Gastroesophageal sphincter (tissue), 3 donors: ENCODE results near the gene PPP1R11.

Experiments
- EP300 ChIP-seq: sonication (generic); formaldehyde crosslinking; IDR thresholded peaks from one replicate; pipeline ENCODE4 v1.6.1; 2017; ENCODE audit warnings: antibody characterized with exemption, mild to moderate bottlenecking
- POLR2A ChIP-seq, 2 donors: fragments of 450-650 bp; IDR thresholded peaks; one replicate each; pipeline ENCODE4 v1.6.1; 2017; ENCODE audit warnings: antibody characterized with exemption in 2 of 2, mild to moderate bottlenecking in 2 of 2, moderate library complexity in 1 of 2
- TF ChIP-seq, protein P1 (sequence below), 4 experiments: fragments of 200-600 bp in 2 of 4; fragments of 450-650 bp in 2 of 4; sonication (generic) in 1 of 4; IDR thresholded peaks; one replicate each; pipeline ENCODE4 v1.5.1; 2017 to 2019; ENCODE audit warnings: antibody characterized with exemption in 4 of 4, mild to moderate bottlenecking in 2 of 4, moderate library complexity in 2 of 4

DNA sequence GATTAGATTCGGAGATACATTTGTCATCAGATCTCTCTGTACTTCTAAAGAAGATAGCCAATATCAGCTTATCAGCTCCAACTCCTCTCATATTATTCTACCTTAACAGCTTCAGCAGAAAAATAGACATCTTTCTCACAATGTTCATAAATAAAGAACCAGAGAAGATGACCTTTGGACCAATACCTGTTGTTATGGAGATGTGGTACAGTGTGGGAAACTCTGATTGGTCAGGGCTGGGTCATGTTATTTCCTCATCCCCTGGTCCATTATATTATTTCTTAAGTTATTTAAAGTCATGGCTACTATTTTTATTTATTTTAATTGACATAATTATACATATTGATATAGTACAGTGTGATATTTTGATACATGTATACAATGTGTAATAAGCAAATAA, 41.8 kb upstream of the PPP1R11 start:
- TF ChIP-seq, protein P1, sequence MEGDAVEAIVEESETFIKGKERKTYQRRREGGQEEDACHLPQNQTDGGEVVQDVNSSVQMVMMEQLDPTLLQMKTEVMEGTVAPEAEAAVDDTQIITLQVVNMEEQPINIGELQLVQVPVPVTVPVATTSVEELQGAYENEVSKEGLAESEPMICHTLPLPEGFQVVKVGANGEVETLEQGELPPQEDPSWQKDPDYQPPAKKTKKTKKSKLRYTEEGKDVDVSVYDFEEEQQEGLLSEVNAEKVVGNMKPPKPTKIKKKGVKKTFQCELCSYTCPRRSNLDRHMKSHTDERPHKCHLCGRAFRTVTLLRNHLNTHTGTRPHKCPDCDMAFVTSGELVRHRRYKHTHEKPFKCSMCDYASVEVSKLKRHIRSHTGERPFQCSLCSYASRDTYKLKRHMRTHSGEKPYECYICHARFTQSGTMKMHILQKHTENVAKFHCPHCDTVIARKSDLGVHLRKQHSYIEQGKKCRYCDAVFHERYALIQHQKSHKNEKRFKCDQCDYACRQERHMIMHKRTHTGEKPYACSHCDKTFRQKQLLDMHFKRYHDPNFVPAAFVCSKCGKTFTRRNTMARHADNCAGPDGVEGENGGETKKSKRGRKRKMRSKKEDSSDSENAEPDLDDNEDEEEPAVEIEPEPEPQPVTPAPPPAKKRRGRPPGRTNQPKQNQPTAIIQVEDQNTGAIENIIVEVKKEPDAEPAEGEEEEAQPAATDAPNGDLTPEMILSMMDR (IDR thresholded peaks at IDR 0.05) = no peak
- TF ChIP-seq POLR2A (IDR thresholded peaks at IDR 0.05) (no peak), EP300 (no peak)
